GM12878 (cell line): ENCODE data around the gene LSM14A. TPM values are rescaled to one million over a fixed set of nuclear protein-coding genes. Genes with fewer than 3 reads are reported as not detected.

Source experiments
- ATAC-seq: fragments of 200-7000 bp; cut with Tn5 transposase; 3 replicates; pipeline ENCODE4 v1.9.1; 2020; ENCODE audit warnings: mild to moderate bottlenecking, moderate library complexity
- BruUV-seq: library from RNA; stranded (reverse); fragments of 400-500 nt; replicated peaks from 2 replicates; lab custom pipeline; 2021; lab: Mats Ljungman, UMichigan
- CTCF ChIA-PET: fragments of 300-600 bp; sonication (Branson Sonifier 250); formaldehyde crosslinking; extraction: SDS; loops from one replicate; lab custom pipeline; 2021; ENCODE audit warnings: inconsistent platforms; lab: Yijun Ruan, JAX
- POLR2A ChIA-PET: fragments of 350-600 bp; formaldehyde crosslinking; extraction: SDS; loops from one replicate; lab custom pipeline; 2021; ENCODE audit warnings: inconsistent platforms; lab: Charles Lee
- RAD21 ChIA-PET: fragments of 300-600 bp; sonication (Branson Sonifier 250); formaldehyde crosslinking; loops from one replicate; lab custom pipeline; 2023; ENCODE audit warnings: antibody characterized with exemption; ENCODE audit not compliant: unreplicated experiment; lab: Charles Lee
- SMC1A ChIA-PET: fragments of 300-600 bp; sonication (Branson Sonifier 250); formaldehyde crosslinking; loops from one replicate; lab custom pipeline; 2023; ENCODE audit not compliant: unreplicated experiment, uncharacterized antibody; lab: Charles Lee
- DNase-seq: peaks from one replicate; pipeline ENCODE4 v3.0.0-alpha.2; 2011; ENCODE audit warnings: low read depth, low spot score
- FAIRE-seq: peaks from 3 replicates; lab custom pipeline; 2011; peaks lifted over from hg19 to GRCh38; lab: Jason Lieb, UNC
- H2AFZ ChIP-seq: 2 replicates; pipeline ENCODE4 v1.6.0; 2011; ENCODE audit warnings: low read depth, low read length, control low read depth; ENCODE audit not compliant: control insufficient read depth
- H3K27ac ChIP-seq: 2 replicates; pipeline ENCODE4 v1.5.1; 2011; ENCODE audit warnings: control low read depth; ENCODE audit not compliant: control insufficient read depth, insufficient read depth
- H3K27me3 ChIP-seq, 2 experiments: replicated peaks in 1 of 2; 2 replicates each; pipeline versions ENCODE4 v1.6.0 to v1.6.1; 2011; ENCODE audit warnings: low read length in 1 of 2; ENCODE audit not compliant: control insufficient read depth in 2 of 2, insufficient read depth in 2 of 2
- H3K36me3 ChIP-seq, 2 experiments: 2 replicates each; pipeline ENCODE4 v1.5.1; 2011; ENCODE audit warnings: low read length in 1 of 2; ENCODE audit not compliant: control insufficient read depth in 2 of 2, insufficient read depth in 2 of 2
- H3K4me1 ChIP-seq: 2 replicates; pipeline ENCODE4 v1.6.1; 2011; ENCODE audit warnings: mild to moderate bottlenecking, low read length, moderate library complexity, mixed read lengths; ENCODE audit not compliant: control insufficient read depth, insufficient read depth
- H3K4me2 ChIP-seq: 2 replicates; pipeline ENCODE4 v1.6.0; 2011; ENCODE audit warnings: control low read depth; ENCODE audit not compliant: control insufficient read depth, insufficient read depth
- H3K4me3 ChIP-seq: fragments of 200-600 bp; sonication (generic); 2 replicates; pipeline ENCODE4 v1.5.1; 2016
- H3K79me2 ChIP-seq: 2 replicates; pipeline ENCODE4 v1.6.0; 2011; ENCODE audit warnings: low read length; ENCODE audit not compliant: control insufficient read depth, insufficient read depth
- H3K9ac ChIP-seq: 2 replicates; pipeline ENCODE4 v1.8.0; 2011; ENCODE audit warnings: low read length, control low read depth, mixed read lengths; ENCODE audit not compliant: control insufficient read depth, insufficient read depth
- H3K9me3 ChIP-seq: replicated peaks from 3 replicates; pipeline ENCODE4 v1.5.1; 2011; ENCODE audit warnings: mild to moderate bottlenecking, low read length; ENCODE audit not compliant: control insufficient read depth, insufficient read depth
- H4K20me1 ChIP-seq: 2 replicates; pipeline ENCODE4 v1.6.0; 2011; ENCODE audit not compliant: control insufficient read depth, insufficient read depth
- CBX3 ChIP-seq: fragments of 200-600 bp; sonication (generic); IDR thresholded peaks from 2 replicates; pipeline ENCODE4 v1.6.1; 2016; ENCODE audit warnings: low read depth, borderline replicate concordance
- IRF5 ChIP-seq: fragments of 450-650 bp; IDR thresholded peaks from 2 replicates; pipeline ENCODE4 v1.6.1; 2017; ENCODE audit warnings: borderline replicate concordance
- MEF2B ChIP-seq: fragments of 450-650 bp; IDR thresholded peaks from 2 replicates; pipeline ENCODE4 v1.6.1; 2018; ENCODE audit warnings: mild to moderate bottlenecking, moderate library complexity; ENCODE audit not compliant: partially characterized antibody, poor library complexity, severe bottlenecking
- MTA2 ChIP-seq: fragments of 450-650 bp; IDR thresholded peaks from 2 replicates; pipeline ENCODE4 v1.6.1; 2016; ENCODE audit warnings: low read depth, mild to moderate bottlenecking, moderate library complexity
- MYB ChIP-seq: fragments of 150-350 bp; IDR thresholded peaks from 2 replicates; pipeline ENCODE4 v1.6.1; 2014; ENCODE audit warnings: mild to moderate bottlenecking, low read depth, low read length, borderline replicate concordance
- PAX5 ChIP-seq: IDR thresholded peaks from 2 replicates; pipeline ENCODE4 v1.6.1; 2011; ENCODE audit warnings: low read depth, low read length, borderline replicate concordance
- SMAD1 ChIP-seq: fragments of 450-650 bp; IDR thresholded peaks from 2 replicates; pipeline ENCODE4 v1.6.1; 2018; ENCODE audit warnings: mild to moderate bottlenecking, low read depth; ENCODE audit not compliant: partially characterized antibody
- SREBF2 ChIP-seq: IDR thresholded peaks from 2 replicates; pipeline ENCODE4 v1.6.1; 2012; ENCODE audit warnings: mild to moderate bottlenecking, low read length
- TCF7 ChIP-seq: IDR thresholded peaks from 2 replicates; pipeline ENCODE4 v1.6.1; 2014; ENCODE audit warnings: antibody characterized with exemption, borderline replicate concordance
- WGBS: methylation state at CpG from one replicate; pipeline ENCODE4 v1.1.6; 2016; ENCODE audit warnings: low lambda C conversion rate; ENCODE audit not compliant: insufficient replicate concordance, insufficient coverage; ENCODE audit errors: missing lambda C conversion rate; 5-methylcytosine and 5-hydroxymethylcytosine counted together
- in situ Hi-C: fragments of 300-500 bp; cut with MboI; formaldehyde crosslinking; loops from 9 replicates; pipeline ENCODE4 v1.14.3; 2018; ENCODE audit warnings: mixed read lengths
- intact Hi-C: fragments of 100-400 bp; cut with micrococcal nuclease; formaldehyde crosslinking; loops from one replicate; pipeline ENCODE4 v1.14.2; 2022; ENCODE audit not compliant: unreplicated experiment
- polyA plus RNA-seq, 11 experiments: library from polyadenylated mRNA; depleted of rRNA in 4 of 11; unstranded in 6 of 11; stranded (reverse) in 5 of 11; fragments of >200 nt; fragmentation: Nextera tagmentation in 4 of 11; fragmentation: Illumina TruSeq in 1 of 11; extraction: Ambion mirVana in 4 of 11; extraction: Trizol in 1 of 11; gene quantifications; 1 replicate in 1 of 11; 2 replicates in 10 of 11; pipeline versions ENCODE4 v1.2.1 to v1.2.3, GENCODE V29; 2011 to 2016; ENCODE audit warnings: inconsistent platforms in 2 of 11, missing spikeins in 2 of 11, low read depth in 1 of 11
- total RNA-seq, 4 experiments: library from RNA; depleted of rRNA in 3 of 4; stranded (reverse); fragments of >200 nt in 3 of 4; fragmentation: Illumina TruSeq in 1 of 4; extraction: Trizol in 1 of 4; gene quantifications; 2 replicates each; pipeline versions ENCODE4 v1.2.1 to v1.2.3, GENCODE V29; 2013 to 2021

Gene LSM14A
- total and polyA plus RNA-seq, 10 of the 15 experiments (the other 5 are each of a cell fraction or from before 2014, with no cell fraction given), result 21.9 to 193 (median 89.4) TPM

DNA sequence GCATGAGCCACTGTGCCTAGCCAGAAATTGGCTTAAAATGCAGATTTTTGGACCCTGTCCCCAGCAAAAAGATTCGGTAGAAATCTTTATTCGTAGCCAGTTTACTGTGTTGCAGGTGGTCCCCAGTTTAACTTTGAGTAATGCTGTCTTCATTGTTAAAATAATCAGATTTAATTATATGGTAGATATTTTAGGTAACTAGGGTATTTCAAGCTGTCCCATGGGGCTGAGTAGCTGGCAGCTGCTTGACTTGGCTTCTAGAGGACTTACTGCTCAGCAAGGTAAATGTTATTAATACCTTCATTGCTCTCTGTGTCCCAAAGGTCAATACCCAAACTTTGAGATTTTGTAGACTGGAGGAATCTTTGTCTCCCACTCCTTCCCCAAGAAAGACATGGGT lies 21.1 kb downstream of the LSM14A start:
- SMC1A ChIA-PET, result interaction anchor here (0.6 to 1.9 kb wide), 4 partner anchors 16 to 26 kb away, joined by 3 to 6 read pairs (median 3); no protein-coding TSS in a partner anchor
- no peak overlapping the region for H3K4me2 ChIP-seq
- H4K20me1 ChIP-seq, result no peaks in the 10 kb centered on the region
- no peak for DNase-seq
- CTCF ChIA-PET, result interaction anchor here (0.5 to 1.6 kb wide), 3 partner anchors 10 to 28 kb away, joined by 3 to 4 read pairs (median 4); no protein-coding TSS in a partner anchor
- no peak overlapping the region for H3K4me3 ChIP-seq
- no peaks in the 10 kb centered on the region for H3K9me3 ChIP-seq
- no peak overlapping the region for H3K9ac ChIP-seq
- BruUV-seq, result no TSS peak
- no peak overlapping the region for H2AFZ ChIP-seq
- FAIRE-seq, result no peak
- no peaks in the 10 kb centered on the region for H3K27me3 ChIP-seq
- RAD21 ChIA-PET, result no interaction called here
- peaks cover 7% of the 10 kb centered on the region for H3K4me1 ChIP-seq
- H3K36me3 ChIP-seq, result peaks cover 0 to 28% of the 10 kb centered on the region in 2 experiments
- H3K27ac ChIP-seq, result peak overlapping the region; percentile 37
- TF ChIP-seq MYB (no peak), MEF2B (peak; percentile 78), MTA2 (0 out of 2 replicates have a peak, but pooled peaks have one; percentile 22)
- no peak for ATAC-seq
- intact Hi-C loops, result no loop called here
- 58% methylated on average over 2 of the region's 2 CpGs for WGBS
- POLR2A ChIA-PET, result no interaction called here
- H3K79me2 ChIP-seq, result peaks cover 52% of the 10 kb centered on the region
- in situ Hi-C loops, result no loop called here

- H3K9me3 ChIP-seq, result no peaks in the 10 kb centered on the region
- TF ChIP-seq CBX3, result no peak
- TF ChIP-seq SREBF2, result no peak
- no peak for TF ChIP-seq TCF7
- no peak for TF ChIP-seq SMAD1
- no peak for TF ChIP-seq PAX5
- no peak for TF ChIP-seq IRF5
- DNase-seq (no peak), ATAC-seq (no peak), FAIRE-seq (no peak)
- 20% methylated on average over 4 of the region's 4 CpGs for WGBS
- no peaks in the 10 kb centered on the region for H4K20me1 ChIP-seq
- H3K79me2 ChIP-seq, result peaks cover 48% of the 10 kb centered on the region
- in situ Hi-C loops (no loop called here), intact Hi-C loops (no loop called here)
- no TSS peak for BruUV-seq
- H3K27ac ChIP-seq, result peak overlapping the region; percentile 37
- H2AFZ ChIP-seq, result no peak overlapping the region
- ChIA-PET SMC1A (interaction anchor here (0.6 to 1.9 kb wide), 6 partner anchors 8 to 26 kb away, joined by 3 to 6 read pairs (median 4); no protein-coding TSS in a partner anchor), POLR2A (interaction anchor here (0.6 to 1.1 kb wide), 2 partner anchors 22 to 24 kb away, joined by 3 to 4 read pairs; no protein-coding TSS in a partner anchor), RAD21 (interaction anchor here (0.5 to 0.6 kb wide), 2 partner anchors 11 to 114 kb away, joined by 3 read pairs; no protein-coding TSS in a partner anchor), CTCF (interaction anchor here (0.9 to 1.6 kb wide), 3 partner anchors 24 to 28 kb away, joined by 3 to 4 read pairs (median 3); no protein-coding TSS in a partner anchor)
- H3K9ac ChIP-seq, result no peak overlapping the region
- H3K36me3 ChIP-seq, result peaks cover 0 to 28% of the 10 kb centered on the region in 2 experiments
- no peaks in the 10 kb centered on the region for H3K27me3 ChIP-seq
- H3K4me1 ChIP-seq, result peaks cover 7% of the 10 kb centered on the region
- H3K4me2 ChIP-seq, result no peak overlapping the region
- no peak overlapping the region for H3K4me3 ChIP-seq
Measured at GRCh38 chr19:34193876-34194275, 21.6 kb downstream of the LSM14A start.
